GM12873 (cell line): ENCODE measurements around the gene MFSD12.

ENCODE experiments used
- CTCF ChIP-seq: IDR thresholded peaks from 2 replicates; pipeline ENCODE4 v1.5.1; 2012; ENCODE audit warnings: low read depth, mild to moderate bottlenecking, moderate library complexity, low read length, control low read depth; ENCODE audit not compliant: insufficient read depth; ENCODE audit errors: missing control alignments

MFSD12 gene

GRCh38 chr19:3572855-3573161 lies 15.4 kb upstream of the MFSD12 start, which contains the start of gene HMG20B:
Gene HMG20B (plus strand): TSS chr19:3572944. CDS start chr19:3573310, 366 bp downstream.
- TF ChIP-seq CTCF = no peak

- no peak for TF ChIP-seq CTCF
Measured at GRCh38 chr19:3572132-3572854, 14.9 kb upstream of the MFSD12 start.

GRCh38 chr19:3570606-3571011 lies 13.2 kb upstream of the MFSD12 start:
- no peak for TF ChIP-seq CTCF

DNA sequence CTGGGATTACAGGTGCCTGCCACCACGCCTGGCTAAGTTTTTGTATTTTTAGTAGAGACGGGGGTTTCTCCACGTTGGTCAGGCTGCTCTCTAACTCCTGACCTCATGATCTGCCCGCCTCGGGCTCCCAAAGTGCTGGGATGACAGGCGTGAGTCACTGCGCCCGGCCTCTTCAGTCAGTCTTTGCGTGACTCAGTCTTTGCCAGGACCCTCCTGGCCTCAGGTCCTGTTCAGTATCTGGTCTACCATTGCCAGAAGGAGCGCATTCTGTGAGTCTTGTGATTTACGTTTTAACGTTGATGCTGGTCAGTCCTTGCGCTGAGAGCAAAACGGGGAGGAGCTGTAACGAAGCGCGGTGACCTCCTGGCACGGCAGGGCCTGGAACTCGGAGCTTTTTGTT lies 7.8 kb upstream of the MFSD12 start:
- TF ChIP-seq CTCF = no peak

DNA sequence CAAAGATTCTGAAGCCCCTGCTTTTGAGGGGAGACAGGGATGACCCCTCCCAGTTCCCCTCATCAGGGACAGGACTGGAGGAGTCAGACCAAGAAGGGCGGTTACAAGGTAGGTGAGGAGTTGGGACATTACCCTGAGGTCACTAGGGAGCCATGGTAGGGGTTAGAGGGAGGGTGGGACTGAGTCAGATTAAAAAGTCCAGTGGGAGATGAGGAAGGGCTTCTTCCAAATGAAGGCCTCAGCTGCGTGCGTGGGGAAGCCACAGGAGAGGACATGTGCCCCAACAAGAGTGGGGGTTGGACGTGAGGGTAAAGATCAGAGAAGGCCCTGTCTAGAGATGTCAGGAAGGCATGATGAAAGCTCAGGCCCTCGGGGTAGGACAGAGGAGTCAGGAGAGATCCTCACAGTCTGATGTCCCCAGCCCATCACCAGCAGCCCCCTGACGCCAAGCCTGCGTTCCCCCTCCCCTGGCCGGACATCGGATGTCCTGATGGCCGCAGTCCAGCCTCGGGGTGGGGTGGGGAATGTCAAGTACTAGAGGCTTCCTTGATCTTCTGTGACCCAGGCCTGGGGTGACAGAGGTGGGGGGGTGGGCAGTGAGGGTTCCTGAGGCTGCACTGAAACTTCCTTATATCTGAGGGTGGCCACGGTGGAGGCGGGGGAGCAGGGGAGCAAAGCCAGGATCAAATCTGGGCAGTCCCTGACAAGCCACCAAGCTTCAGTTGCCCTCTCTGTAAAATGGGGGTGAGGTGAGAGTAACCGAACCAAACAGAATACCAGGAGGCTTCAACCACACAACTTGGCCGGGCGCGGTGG lies 6.5 kb upstream of the MFSD12 start:
- TF ChIP-seq CTCF = no peak

- TF ChIP-seq CTCF = no peak
Measured at GRCh38 chr19:3556978-3557460, 367 bp downstream of the MFSD12 start.

DNA sequence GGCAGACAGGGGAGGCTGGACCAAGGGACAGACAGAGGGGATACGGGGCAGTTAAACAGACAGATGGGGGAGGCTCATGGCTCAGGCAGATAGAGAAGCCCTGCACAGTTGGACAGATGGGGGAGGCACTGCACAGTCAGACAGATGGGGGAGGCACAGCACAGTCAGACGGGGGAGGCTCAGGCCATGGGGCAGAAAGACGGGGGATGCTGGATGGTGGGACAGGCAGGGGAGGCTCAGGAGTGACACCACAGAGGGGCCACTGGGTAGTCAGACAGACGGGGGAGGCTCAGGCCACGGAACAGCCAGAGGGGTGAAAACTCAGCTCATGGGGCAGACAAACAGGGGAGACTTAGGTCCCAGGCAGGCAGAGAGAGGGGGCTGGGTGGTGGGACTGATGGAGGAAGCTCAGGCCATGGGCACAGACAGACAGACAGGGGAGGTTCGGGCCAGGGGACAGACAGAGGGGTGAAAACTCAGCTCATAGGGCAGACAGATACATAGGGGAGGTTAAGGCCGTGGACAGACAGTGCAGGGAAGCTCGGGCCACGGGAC lies 886 bp downstream of the MFSD12 start:
- no peak for TF ChIP-seq CTCF
